Astrocyte of the cerebellum (primary cell): ENCODE data around the gene TNS3.

Experiments
- DNase-seq: peaks from one replicate; pipeline ENCODE4 v3.0.0-alpha.2; 2011; ENCODE audit warnings: low read depth
- H3K4me3 ChIP-seq: 2 replicates; pipeline ENCODE4 v1.5.1; 2011; ENCODE audit warnings: mild to moderate bottlenecking, low read depth, low read length, moderate library complexity
- CTCF ChIP-seq: IDR thresholded peaks from 2 replicates; pipeline ENCODE4 v1.5.1; 2012; ENCODE audit warnings: low read length, low read depth, moderate library complexity, mild to moderate bottlenecking; ENCODE audit errors: missing control alignments
- in situ Hi-C: cut with HindIII; loops from 2 replicates; pipeline ENCODE4 v1.10.0; 2017; ENCODE audit warnings: low sequenced_read_pairs

The TNS3 gene

GRCh38 chr7:47268851-47269836 is 312.8 kb downstream of the TNS3 start:
- no peak overlapping the region for H3K4me3 ChIP-seq
- no peak for TF ChIP-seq CTCF
- DNase-seq, result no peak
- in situ Hi-C loops, result loop anchor here (5.0 kb wide), 1 partner anchor 53 kb away; no protein-coding TSS in a partner anchor

- TF ChIP-seq CTCF, result no peak
- no peak for DNase-seq
- in situ Hi-C loops, result loop anchor here (5.0 kb wide), 1 partner anchor 55 kb away; no protein-coding TSS in a partner anchor
- no peak overlapping the region for H3K4me3 ChIP-seq
Measured at GRCh38 chr7:47267346-47267745, 314.6 kb downstream of the TNS3 start.

GRCh38 chr7:47266799-47267198 is 315.1 kb downstream of the TNS3 start:
- TF ChIP-seq CTCF, result no peak
- DNase-seq, result no peak
- no peak overlapping the region for H3K4me3 ChIP-seq
- in situ Hi-C loops, result loop anchor here (5.0 kb wide), 1 partner anchor 56 kb away; no protein-coding TSS in a partner anchor

- peak; percentile 91 for DNase-seq
Measured at GRCh38 chr7:47266131-47266706, 315.7 kb downstream of the TNS3 start.

GRCh38 chr7:47265621-47266020 is 316.3 kb downstream of the TNS3 start:
- in situ Hi-C loops, result loop anchor here (5.0 kb wide), 1 partner anchor 57 kb away; no protein-coding TSS in a partner anchor

More at GRCh38 chr7:47266131-47266706, 315.7 kb downstream of the TNS3 start:
- H3K4me3 ChIP-seq, result no peak overlapping the region
- in situ Hi-C loops, result loop anchor here (5.0 kb wide), 1 partner anchor 56 kb away; no protein-coding TSS in a partner anchor
- peak; percentile 91 for TF ChIP-seq CTCF

More at GRCh38 chr7:47265621-47266020, 316.3 kb downstream of the TNS3 start:
- no peak for TF ChIP-seq CTCF
- H3K4me3 ChIP-seq, result no peak overlapping the region
- no peak for DNase-seq
